HG03097 (cell line): Measurements from ENCODE around the gene SMIM41.

Experiments used
- ATAC-seq: cut with Tn5 transposase; IDR thresholded peaks from one replicate; pipeline ENCODE4 v1.9.1; 2021; ENCODE audit not compliant: unreplicated experiment, low FRiP score

Gene SMIM41

GRCh38 chr12:52144512-52145227, 65.2 kb downstream of the SMIM41 start:
- ATAC-seq, result no peak

GRCh38 chr12:52145228-52146088, 66.0 kb downstream of the SMIM41 start:
- no peak for ATAC-seq

GRCh38 chr12:52146089-52146821, 66.8 kb downstream of the SMIM41 start:
- ATAC-seq, result no peak

DNA sequence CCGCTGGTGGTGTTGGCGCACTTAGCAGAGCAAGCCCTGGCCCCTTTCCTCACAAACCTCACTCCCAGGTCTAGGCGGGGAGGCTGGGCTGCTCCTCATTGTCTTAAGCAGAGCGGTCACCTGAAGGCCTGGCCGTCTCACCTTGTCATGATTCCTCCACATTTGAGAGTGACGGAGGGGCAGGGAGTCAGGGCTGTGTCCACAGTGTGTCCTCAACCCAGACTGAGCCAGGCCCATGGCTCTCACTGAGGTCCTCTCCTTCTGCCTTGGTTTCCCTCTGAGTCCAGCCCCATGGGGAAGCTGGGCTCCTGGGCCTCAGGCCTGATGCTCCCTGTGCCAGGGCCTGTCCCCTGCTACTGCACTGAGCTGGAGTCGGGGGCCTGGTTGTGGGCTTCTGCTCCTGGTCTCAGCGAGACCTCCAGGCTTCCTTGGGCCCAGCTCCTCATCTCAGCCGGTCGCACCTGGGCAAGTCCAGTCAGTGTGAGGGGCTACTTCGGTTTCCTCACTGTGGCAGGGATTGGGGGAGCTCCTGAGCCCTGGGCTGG, 67.4 kb downstream of the SMIM41 start:
- no peak for ATAC-seq

DNA sequence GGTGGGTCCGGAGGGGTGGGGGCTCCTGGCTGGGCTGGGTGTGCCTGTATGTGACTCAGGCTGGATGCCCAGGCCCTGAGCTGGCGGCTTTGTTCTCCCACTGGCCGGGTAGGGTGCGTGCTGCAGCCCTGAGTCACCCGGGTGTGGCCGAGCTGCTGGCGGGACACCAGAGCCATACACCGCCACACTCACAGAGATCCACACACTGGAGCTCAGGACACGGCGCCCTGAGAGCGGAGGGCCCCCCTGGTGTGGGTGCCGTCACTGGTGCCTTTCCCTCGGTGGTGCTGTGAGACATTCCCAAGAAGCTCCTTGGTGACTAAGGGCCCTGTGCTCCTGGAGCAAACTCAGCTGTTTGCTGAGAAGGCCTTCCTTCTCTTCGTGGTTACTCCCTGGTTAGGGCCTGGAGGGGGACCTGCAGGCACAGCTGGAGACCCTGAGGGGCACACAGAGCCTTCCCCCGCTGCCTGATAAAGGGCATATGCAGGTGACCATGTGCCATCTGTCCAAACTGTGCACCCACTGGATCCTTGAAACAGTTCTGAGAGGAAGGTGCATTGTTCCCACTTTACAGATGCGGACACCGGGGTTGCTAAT, 68.0 kb downstream of the SMIM41 start:
- ATAC-seq, result no peak

- ATAC-seq, result no peak
These were observed 68.5 kb downstream of the SMIM41 start for GRCh38 chr12:52147964-52148463.

GRCh38 chr12:52148464-52149181, 69.1 kb downstream of the SMIM41 start:
- no peak for ATAC-seq

DNA sequence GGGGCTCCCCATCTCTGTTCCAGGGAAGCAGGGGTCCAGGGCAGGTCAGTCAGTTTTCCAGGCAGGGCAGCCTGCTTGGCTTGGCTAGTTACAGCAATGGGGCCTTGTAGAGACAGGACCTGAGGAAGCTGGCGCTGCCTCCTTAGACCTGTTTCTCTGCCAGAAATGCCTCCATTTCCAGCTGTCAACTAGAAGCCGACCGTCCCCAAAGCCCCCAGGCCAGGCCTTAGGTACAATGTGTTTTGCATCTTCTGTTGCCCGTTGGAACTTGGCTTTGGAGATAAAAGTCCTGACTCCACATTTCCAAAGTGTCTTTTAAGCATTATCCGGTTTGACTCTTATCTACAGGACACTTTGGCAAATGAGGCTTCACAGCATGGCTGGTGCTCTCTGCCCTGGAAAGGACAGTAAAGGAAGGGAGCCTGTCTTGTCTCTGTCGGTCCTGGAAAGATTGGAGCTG, 69.7 kb downstream of the SMIM41 start:
- no peak for ATAC-seq

GRCh38 chr12:52149651-52150241, 70.2 kb downstream of the SMIM41 start:
- no peak for ATAC-seq

DNA sequence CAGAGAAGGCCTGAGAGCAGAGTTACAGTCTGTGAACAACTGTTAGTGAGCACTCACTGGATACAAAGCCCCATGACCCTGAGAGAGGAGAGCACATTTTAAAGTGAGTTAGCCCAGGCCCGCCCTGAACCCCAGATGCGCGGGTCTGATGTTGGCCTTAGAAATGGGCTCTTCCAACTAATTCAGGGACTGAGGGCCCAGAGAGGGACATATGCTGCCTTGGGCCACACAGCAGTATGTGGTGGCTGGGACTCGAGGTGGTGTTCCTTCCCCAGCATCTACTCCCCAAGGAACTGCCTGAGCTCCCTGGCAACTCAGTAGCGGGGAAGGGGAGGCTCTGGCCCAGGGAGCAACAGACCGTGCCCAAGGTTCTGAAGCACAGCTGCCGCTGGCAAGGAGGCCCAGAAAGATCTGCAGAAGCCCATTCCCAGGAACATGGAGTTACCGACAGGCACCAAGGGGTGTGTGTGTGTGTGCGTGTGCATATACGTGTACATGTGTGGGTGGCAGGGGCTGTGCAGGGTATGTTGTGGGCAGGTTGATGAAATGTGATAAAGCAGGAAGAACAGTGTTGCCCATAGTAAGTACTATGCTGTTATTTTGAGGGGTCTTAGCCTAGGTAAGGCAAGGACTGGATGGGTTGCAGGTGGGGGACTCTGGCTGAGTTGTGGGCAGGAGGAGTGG, 71.8 kb downstream of the SMIM41 start:
- no peak for ATAC-seq

DNA sequence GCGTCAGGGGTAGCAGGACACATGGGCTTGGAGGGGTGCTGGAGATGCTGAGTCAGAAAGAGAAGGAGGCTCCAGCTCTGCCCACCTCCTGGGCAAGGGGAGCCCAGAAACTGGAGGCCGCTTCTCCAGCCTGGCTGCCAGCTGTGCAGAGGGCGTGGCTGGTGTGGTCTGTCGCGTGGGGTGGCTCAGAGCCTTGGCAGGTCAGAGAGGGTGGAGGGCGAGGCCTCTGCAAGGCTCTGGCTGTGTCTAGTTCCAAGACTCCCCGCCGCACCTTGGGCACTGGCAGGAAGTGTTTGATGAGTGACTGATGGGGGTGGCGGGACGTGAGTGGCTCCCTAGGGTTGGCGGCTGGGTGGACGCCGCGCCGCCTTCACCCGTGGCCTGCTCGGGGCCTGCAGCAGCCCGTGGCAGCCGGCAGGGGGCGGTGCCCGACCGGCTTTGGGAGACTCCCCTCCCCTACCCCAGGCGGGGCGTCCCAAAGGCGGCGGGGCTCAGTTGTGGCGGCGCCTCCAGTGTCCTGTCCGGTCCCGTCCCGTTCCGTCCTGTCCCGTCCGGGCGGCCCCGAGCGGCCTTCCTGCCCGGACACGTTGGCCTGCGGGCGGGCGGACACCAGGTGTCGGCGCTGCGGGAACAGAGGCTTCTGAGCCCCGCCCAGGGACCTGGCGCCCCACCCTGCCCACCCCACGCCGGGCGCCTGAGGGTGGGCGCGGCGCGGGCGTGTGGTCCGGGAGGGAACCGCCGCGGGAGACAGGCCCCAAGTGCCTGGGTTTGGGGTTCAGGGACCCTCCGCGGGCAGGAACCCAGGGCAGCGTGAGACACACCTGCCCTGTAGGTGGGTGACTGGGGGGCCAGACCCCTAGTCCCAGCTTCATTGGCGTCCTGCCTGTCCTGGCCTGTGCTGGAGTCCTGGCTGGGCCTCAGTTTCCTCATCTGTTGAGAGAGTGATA, 72.6 kb downstream of the SMIM41 start:
- no peak for ATAC-seq

- no peak for ATAC-seq
These were observed 73.4 kb downstream of the SMIM41 start for GRCh38 chr12:52152905-52153317.

DNA sequence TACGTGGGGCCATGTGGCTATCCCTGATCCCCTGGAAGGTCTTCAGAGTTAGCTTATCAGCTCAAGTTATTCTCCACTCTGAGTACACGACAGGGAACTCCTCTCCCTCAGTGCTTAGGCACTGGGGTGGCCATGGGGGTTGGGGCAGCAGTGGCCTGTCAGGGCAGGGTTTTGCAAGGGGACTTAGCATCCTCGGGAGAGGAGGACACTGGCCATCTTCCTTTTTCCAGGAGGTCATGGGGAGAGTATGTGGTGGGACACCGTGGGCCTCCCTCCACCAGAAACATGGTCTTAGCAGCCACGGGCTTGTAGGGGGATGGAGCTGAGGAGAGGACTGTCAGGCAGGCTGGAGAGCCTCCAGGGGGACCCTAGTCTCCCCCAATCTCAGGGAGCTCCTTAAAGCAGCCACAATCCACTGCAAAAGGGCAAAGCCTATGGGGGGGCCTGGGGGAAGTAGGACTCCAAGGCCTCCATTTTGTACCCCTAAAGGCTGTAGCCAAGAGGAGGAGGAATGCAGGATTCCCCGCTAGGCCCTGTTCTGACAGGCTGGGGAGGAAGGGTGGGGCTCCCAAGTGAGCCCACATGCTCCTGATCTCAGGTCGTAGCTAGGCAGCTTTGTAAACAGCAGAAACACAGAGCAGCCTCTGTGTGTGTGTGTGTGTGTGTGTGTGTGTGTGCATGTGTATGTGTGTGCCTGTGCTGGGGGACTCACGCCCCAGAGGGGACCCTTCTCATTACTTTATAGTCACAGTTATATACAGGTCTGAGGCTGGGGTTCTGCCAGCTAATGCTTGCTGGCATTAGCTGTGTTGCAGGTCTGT, 75.8 kb downstream of the SMIM41 start:
- no peak for ATAC-seq

- ATAC-seq, result no peak
These were observed 76.8 kb downstream of the SMIM41 start for GRCh38 chr12:52156311-52156710.

DNA sequence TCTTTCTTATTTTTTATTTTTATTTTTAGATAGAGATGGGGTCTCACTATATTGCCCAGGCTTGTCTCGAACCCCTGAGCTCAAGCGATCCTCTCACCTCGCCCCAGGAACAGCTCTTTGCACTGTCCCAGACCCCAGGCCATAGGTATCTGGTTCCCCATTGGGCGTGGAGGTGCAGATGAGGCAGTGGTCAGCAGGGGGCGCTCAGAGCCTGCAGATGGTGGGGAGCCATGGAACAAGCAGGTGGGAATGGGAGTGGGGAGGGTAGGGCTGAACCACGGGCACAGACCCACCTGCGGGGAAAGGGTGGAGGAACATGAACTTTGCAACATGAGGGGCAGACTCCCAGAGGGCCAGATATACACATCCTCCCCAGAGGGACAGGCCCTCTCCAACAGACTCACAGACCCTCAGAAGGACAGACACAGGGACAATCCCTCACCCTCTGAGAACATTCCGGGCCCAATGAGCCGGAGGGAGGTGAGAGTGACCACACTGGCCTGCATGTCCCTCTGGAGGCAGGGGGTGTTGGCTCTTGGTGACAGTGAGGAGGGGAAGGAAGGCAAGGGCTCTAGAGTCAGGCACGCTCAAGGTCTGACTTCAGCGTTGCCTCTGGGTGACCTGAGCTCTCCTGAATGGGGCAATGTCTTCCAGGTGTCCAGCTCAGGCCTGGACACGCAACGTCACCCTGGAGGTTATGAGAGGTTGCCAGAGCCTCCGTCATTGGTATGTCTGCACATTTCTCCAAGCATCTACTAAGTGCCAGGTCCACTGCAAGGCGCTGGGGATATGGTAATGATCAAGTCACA, 77.5 kb downstream of the SMIM41 start:
- ATAC-seq, result no peak

- no peak for ATAC-seq
These were observed 78.2 kb downstream of the SMIM41 start for GRCh38 chr12:52157566-52158150.
